ENCODE measurements around the gene PLS3. TPM values are rescaled to one million over a fixed set of nuclear protein-coding genes. Genes with fewer than 3 reads are reported as not detected.

The PLS3 gene
- total RNA-seq, 1 donor from 2014 or later: 277 TPM

DNA sequence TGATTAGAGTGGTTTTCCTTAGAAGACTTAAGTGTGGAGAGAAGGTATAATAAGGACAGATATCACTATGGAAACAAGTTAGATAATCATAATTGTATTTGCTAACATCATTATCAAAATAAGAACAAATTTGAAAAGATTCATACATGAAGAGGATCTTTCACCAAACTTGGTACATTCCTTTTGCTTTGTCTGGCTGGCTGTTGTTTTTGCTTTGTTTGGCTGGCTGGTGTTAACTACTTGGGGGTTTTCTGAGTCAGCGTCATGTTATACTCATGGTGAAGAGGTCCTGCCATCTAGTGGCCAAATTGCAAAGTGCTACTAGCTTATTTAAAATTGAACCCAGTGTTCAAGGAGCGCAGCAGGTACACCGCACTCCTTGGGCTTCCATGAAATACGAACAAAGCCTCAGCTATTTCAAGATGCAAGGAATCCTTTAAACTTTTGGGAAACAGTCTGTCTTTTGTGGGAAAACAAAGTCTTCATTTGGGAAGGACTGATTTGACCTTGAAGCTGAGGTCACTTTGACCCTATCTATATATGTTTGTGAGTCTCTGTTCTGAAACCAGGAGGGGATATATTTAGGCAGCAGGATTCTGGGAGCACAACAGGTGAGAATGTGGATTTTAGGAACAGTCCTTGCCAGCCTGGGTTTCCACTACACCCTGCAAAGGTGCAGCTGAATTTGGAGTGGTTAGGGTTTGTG is 129.7 kb downstream of the PLS3 start:
- DNase-seq (ENCODE audit: low read depth in 2 of 2): peak; percentile 86 to 88

DNA sequence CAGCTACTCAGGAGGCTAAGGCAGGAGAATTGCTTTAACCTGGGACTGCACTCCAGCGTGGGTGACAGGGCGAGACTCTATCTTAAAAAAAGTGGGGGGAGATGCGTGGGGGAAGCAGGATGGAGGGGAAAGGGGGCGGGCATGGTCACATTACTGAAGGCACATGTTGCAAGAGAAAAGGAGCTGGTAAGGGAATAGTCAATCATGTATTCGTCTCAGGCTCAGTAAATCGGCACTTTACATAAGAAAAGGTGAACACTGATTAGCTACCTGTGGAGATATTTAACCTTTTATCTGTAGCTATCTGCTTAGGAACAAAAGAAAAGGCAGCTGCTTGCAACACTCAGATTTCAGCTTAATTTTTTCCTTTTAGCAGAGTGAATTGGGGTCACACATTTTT is 132.5 kb downstream of the PLS3 start:
- DNase-seq (ENCODE audit: low read depth in 2 of 2): no peak

DNA sequence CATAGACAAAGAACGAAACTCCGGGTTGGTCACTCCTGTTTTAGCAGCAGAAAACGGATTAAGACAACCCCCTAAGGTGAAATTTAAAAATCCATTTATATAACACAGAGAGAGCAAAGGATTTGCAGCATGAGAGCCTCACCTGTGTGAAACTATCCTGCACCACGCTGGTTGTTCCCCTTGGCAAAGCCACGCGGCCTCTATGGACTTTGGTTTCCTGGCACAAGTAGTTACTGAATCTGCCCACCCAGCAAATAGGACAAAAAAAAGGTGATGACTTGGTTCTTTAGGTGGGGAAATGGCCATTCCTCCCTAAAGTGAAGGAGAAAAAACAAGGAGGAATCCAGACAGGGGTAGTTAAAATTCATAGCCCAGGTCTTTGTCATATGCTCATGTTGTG is 133.1 kb downstream of the PLS3 start:
- DNase-seq (ENCODE audit: low read depth in 2 of 2): no peak

DNA sequence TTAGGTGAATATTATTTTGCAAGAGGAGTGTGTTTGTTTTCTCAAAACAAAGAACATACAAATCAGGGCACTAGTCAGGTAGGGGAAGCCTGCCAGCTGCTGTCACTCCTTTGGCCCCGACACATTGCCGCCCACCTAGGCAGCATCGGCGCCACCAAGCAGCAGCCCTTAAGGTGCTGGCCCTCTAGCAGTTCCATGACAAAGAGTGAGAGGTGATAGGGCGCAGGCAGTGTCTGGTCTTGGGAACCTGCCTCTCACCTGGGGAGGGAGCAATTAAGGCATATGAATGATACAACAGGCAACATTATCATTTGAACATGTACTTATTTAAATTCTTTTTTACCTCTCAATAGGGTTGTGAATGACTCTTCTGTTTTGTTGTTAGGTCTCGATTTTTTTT is 135.1 kb downstream of the PLS3 start:
- DNase-seq (ENCODE audit: low read depth in 2 of 2): no peak

DNA sequence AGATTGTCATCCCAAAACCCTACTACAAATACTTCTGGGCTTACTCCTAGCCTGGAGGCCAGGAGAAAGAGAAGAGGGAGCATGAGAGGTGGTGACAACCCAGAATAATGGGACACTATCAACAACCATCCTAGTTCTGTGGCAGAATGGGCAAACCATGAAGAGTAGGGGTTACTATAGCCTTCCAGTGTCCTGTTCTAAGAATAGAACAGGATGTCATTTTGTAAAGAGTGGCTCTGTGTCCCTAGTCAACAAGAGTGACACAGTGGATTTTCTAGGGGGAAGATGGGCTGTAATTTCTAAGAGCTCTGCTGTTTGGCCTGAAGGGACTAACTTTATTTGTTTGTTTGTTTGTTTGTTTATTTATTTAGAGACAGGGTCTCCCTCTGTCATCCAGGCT is 136.0 kb downstream of the PLS3 start:
- DNase-seq (ENCODE audit: low read depth in 2 of 2): no peak

DNA sequence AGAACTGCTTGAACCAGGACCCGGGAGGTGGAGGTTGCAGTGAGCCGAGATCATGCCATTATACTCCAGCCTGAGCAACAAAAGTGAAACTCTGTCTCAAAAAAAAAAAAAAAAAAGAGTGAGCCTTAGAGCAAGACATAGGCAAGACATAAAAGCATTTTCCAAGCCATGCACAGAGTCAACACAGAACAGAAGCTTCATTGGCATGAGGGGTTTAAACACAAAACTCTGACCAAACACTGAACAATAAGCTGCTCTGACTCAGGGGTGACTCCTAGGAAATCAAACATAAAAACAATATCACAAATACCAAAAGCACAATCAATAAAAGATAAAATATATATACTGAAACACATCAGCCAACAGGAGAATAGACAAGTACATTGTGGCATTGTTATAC is 136.8 kb downstream of the PLS3 start:
- no peak for DNase-seq (ENCODE audit: low read depth in 2 of 2)

All from lung microvascular endothelial cell (primary cell).